Fibroblast of skin of right biceps (primary cell): Measurements from ENCODE around the gene ZFHX3.
"Not testable (repeated sequence)": the region's sequence is repeated elsewhere in the genome, so short reads cannot be mapped to it uniquely, and the experiment has no call there.

Experiments used
- DNase-seq: peaks from one replicate; pipeline ENCODE4 v3.0.0-alpha.2; 2013

Gene ZFHX3

DNA sequence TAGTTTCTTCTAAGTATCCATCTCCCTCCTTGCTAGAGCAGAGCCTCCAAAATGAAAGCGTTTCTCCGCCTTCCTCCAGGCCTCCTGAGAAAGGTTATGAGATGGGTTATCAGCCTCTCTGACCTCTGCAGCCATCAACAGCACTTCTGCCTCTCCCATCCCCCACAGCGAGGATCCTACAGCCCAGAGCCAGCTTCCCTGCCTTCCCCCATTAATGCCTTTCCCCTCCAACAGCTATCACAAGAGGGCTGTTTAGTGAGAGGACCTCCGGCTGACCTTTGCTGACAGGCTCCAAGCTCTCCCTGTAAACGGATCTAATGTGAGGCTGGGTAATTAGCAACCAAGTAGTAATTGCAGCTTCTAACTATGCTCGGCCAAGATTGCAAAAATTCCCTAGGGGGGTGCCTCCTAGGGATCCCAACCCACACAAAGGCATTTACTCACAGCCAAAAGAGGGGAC lies 55.8 kb downstream of the ZFHX3 start:
- DNase-seq: no peak

DNA sequence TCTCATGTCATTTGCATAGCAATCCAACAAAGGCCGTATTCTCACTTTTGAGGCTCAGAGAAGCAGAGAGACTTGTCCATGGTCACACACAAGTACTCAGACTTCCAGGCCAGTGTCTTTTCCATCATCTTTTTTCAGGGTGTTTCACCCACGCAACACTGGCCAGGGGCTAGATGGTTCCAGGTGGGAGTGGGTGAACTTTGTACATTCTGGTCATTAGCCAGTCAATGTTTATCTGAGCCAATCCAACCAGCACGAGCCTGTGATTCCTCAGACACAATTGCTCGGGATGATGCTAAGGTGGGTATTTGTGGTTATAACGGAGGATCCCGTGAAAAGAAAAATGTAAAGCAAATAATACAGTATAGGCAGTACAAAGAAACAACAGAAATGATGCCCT lies 56.3 kb downstream of the ZFHX3 start:
- DNase-seq: no peak

DNA sequence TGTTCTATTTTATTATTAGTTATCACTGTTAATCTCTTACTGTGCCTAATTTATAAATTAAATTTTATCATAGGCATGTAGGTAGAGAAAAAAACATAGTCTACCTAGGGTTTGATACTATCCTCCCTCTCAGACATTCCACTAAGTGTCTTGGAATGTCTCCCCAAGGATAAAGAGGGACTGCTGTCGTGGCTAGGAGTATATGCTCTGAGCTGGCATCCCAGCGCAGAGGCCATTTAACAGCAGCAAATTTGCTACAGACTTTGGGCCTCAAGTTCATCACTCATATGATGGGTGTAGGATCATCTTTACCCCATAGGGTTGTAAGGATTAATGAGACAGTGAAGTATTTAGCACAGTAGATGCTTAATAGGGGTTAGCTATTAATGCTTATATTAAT lies 56.7 kb downstream of the ZFHX3 start:
- peak; percentile 66 for DNase-seq

DNA sequence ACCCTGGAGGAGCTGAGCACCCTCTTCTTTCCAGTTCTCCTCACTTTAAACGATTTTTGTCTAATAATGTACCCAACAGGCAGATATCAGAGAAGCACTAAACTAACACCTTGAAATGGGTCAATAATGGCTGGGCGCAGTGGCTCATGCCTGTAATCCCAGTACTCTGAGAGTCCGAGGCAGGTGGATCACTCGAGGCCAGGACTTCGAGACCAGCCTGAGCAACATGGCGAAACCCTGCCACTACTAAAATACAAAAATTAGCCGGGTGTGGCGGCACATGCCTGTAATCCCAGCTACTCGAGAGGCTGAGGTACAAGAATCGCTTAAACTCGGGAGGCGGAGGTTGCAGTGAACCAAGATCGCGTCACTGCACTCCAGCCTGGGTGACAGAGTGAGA lies 57.4 kb downstream of the ZFHX3 start:
- no peak for DNase-seq

DNA sequence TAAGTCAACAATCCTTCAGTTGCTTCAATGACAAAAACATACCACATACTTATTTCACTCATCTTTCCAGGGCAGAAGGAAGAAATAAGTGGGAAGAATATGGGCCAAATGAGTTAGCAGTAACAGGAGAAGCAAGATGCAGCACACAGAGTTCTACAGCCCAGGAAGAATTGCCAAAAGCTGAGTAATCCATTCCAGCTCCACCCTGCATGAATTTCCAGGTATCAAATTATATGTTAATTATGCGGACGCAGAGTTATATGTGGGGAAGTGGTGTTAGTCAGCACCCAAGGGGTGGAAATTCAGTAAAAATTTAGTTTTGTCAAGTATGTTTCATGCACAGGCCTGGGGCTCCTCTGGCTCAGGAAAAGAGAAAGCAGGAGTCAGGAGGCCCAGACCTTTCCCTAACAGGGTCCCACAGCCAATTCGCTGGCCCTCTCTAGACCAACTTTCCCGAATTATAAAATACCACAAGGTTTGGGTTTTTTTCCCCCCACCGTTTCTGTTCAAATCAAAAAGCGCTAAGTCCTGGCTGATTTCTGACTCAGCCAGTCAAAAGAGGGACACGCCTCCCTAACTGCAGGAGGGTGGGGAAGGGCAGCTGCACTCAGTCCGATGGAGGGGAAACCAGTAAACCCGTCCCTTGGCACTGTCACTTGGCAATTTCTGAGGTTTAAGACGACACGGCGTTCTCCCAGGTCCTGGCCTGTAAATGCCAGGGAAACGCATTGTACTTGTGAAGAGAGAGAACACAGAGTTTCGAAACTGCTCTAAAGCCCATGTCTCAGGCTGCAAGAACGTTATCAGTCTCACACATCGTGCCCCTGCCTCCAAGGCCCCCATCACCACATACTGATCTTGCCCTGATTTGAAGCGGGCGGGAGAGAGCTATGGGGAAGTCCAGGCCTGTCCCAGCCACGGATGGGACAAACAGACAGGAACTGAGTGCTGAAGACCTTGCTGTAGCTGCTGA lies 58.1 kb downstream of the ZFHX3 start:
- peak; percentile 96 for DNase-seq

DNA sequence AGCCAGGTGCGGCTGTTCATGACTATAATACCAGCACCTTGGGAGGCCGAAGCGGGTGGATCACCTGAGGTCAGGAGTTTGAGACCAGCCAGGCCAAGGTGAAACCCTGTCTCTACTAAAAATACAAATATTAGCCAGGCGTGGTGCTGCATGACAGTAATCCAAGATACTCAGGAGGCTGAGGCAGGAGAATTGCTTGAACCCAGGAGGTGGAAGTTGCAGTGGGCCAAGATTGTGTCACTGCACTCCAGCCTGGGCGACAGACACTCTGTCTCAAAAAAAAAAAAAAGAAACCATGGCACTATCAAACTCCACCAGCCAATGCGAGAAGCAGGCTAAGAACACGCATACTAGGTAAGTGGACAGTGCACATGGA lies 58.7 kb downstream of the ZFHX3 start:
- DNase-seq: not testable (repeated sequence)

DNA sequence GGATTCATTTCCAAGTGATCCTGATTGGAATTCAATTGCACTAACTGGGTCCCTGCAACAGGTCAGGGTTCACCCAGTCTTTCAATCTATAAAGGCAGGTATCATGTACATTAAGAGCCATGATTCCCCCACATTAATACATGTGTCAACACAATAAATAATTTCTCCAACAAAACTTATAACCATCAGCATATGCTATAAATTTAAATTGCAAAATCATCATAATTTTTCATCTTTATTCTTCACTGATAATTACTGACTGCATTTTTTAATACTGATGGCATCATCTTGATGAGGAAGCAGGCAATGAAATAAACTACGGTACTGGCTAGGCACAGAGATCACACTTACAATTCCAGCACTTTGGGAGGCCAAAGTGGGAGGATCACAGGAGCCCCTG lies 59.4 kb downstream of the ZFHX3 start:
- no peak for DNase-seq

DNA sequence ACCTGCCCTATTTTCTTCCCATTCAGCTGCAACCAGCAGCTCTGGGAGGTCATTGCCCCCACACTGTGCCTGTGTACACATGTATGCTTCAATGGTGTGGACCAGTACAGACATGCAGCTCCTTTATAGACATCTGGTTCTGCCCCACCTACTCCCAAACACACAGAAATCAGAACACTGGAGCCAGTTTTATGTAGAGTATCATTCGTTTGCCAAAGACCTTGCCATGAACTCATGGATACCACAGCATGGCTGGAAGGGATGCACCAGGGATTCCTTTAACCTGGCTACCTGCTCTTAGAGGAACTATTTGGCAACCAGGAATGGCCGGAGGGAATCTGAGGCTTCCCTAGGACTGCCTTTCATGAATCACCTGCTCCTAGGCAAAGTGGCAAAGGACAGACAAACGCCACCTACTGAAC lies 60.4 kb downstream of the ZFHX3 start:
- no peak for DNase-seq

DNA sequence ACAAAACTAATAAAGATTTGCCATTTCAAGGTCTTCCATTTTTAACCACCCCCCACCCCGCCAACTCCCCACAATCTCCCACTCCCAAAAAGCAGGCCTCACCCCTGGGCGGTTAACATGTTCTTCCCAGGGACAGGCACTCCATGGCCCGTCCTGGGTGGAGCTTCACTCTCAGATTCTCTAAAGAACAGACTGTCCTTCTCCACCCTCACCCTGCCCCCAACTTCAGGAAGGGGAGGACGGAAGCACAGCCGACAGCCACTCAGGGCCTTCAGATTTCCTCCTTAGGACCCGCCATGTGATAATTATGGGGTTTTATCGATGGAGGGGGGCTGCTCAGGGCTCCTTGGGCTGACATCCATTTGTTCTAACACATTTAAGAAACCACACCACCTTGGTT lies 61.9 kb downstream of the ZFHX3 start:
- DNase-seq: no peak

DNA sequence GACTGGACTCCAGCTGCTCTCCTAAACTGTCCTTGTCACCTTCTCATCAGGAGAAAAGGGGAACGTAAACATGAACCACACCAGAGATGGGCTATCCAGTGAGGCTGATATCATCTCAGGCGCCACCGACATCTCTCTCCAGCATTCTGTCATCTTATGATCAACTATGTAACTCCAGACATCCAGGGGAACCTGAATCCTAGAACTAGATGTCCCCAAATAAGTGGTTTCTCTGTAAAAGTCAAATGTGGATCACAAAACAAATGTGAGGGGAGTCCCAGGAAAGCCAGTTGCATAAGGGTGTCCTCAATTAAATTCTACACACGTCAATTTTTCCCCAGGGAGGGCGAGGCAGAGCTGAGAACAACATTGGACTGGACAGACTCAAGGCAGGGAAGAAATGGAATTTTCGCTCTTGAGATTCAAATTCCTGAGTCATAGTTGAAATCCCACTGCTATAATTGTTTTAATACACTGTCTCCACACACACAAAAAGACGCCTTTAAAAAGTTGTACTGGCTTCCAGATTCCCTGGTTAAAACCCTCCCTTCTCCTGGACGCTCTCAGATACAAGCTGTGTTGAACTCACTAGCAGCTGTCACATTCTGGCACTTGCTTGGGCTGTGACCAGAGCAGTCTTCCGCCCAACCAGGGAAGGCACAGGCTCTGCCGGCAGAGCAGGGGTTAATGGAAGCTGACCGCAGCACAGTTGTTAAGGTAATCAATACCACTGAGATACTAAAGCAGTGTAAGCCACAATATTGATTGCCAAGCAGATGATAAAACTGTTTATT lies 62.6 kb downstream of the ZFHX3 start:
- DNase-seq: peak; percentile 88

DNA sequence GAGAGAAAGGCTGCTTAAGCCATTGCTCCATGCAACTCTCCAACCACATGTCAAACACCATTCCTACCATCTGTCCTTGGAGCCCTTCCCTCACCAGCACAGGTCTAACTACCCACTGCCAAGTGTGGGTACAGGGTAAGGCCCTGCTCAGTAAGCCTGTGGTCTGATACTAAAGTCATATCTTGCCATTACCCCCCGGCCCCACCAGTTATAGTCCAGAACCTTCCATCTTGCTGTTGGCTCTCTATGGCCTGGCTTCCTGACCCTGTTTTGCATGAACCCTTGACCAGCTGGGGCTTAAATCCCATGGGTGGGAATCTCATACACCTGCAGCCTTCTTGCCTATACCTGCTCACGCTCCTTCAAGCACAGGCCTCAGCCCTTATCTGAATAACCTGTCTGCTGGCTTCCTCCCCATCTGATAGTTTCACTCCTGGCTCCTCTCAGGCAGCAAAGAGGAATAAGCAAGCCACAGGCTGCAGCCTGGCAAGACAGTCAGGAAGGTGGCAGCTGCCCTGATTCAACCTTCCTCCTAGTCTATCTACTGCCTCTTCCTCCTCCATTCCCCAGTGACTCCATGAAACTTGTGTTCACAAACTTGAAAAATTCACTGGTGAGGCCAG lies 64.1 kb downstream of the ZFHX3 start:
- DNase-seq: no peak

DNA sequence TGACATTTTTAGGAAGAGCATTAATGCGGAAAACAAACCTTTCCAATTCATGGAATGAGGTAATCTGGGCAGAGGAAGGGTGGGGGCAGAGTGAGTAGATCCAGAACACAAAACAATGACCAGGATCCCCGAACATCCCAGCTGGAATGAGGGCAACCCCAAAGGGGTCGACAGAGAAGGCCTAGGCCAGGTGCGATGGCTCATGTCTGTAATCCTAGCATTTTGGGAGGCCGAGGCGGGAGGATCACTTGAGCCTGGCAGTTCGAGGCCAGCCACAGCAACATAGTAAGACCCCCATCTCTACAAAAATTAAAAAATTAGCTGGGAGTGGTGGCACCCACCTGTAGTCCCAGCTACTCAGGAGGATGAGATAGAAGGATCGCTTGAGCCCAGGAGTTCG lies 64.7 kb downstream of the ZFHX3 start:
- no peak for DNase-seq

DNA sequence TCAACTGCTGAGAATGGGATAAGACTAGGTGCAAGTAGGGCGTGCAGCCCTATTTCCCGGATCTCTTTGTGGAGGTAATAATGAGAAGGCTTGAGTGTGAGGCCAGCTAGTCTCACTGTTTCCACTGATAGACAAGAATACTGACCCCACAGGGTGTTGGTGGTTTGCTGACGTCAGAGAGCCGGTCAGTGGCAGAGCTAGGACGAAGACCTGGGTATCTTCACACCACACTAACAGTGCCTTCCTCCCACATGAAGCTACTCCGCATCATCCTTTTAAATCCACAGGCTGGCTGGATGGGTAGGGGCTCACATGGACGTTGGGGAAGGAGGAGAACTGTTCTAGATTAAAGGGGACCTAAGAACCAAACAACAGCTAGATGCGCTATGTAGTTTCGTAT lies 68.0 kb downstream of the ZFHX3 start:
- no peak for DNase-seq

DNA sequence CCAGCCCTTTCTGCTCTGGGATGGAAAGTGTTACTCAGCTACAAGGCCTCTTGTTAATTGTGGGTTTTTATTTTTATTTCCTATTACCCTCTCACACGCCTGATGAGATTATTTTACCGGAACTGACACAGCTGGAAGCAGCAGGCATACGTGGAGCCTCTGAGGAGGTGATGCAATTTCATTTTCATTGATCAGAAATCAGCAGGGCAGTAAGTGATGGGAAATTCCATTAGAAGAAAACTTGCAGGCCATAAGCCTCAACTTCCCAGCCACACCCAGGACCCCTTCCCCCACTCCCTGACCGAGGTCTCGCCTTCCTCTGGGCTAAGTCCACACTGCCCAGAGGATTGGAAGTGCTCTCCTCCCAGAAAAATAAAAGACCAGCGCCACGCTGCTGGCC lies 69.7 kb downstream of the ZFHX3 start:
- DNase-seq: peak; percentile 49

DNA sequence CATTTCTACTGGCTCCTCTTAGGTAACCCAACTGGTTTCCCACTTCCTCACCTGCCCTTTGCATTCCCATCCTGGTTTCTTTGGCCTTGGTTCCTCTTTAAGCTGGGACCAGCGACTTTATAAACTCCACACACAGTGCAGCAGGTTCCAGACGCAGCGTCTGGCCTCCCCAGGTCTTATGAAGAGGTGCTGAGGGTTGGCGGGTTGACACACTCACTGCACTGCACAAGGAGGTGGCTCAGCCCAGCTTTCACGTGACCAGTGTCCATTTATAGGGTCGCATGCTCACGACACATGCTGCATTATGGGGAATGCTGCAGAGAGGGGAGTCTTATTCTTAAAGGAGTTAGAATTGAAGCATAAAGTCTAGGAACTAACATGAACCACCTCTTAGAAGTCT lies 70.8 kb downstream of the ZFHX3 start:
- DNase-seq: no peak

DNA sequence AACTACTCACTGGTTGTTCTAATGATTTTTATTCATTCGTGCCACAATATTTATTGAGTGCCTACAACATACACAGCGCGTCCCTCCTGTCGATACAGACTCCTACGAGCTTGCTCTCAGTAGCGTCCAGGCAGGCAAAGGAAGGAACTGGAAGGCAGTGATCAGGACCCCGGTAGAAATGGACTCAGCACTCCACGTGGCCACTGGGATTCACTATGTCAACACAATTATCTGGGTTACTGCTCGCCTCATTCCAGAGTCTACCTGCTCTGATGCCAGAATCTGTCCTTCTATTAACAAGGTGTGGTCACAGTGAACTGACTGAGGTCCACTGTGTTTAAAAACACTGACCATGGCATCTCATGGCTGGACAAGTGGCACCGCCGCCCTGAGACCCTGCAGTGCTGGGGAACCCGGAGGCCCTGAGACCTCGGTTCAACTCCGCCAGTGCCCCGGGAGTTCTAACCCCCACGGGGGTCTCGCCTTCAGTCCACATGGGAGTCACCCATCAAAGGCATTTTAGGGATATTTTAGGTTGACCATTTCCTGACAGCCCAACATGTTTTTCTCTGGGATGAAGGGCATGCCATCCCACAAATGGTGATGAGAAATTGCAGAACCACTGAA lies 71.4 kb downstream of the ZFHX3 start:
- no peak for DNase-seq

DNA sequence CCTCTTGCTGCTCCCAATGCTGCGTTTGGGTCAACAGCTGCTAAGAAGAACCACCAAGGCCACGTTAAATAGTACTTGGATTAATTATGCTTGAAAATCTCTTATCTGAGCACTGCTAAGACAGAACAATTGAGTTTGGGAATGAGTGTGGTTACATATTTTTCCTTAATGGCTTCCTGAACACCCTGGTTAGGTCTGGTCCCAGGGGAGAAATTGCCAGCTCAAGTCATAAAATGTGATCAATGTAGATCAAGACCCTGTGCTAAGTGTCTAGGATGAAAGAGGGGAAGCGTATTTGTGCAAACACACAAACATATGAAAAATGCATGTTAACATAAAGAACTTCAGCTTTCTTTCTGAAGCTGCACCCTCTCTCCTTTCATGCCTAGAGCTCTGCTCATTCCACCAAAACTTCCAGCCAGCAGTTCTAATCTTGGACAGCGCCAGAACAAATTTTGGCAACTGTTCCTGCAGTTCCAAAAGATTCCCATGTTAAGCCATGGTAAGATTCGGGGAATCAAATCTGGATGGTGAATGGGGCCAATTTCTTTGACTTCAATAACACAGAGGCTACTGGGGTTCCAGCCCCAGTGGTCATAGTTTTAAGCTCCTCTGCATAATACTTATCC lies 72.0 kb downstream of the ZFHX3 start:
- no peak for DNase-seq

DNA sequence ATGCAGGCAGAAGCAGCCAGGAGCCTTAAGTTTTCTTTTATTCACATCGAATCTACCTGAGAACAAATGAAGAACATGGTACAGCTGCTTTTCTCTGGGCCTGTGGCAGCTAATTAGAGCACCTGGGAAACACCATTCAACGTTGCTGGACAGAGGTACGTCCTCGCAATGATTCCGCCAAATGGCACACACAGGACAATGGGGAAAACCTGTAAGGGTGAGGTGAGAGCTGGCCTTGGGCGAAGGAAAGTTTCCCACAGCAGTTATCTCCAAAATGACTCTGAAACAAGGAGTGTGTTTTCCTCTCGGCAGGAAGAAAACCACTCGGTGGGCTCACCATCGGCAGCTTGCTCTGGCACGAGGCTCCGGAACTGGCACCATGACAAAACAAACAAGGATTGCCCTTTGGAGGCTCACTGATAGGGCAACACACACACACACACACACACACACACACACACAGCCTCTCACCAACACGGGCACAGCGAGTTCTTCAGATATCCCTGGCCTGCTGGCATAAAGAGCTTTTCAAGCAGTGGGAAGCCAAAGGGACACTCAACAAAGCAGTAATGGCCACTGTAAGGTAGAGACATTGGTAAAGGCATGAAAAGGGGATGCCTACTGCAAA lies 73.7 kb downstream of the ZFHX3 start:
- no peak for DNase-seq

DNA sequence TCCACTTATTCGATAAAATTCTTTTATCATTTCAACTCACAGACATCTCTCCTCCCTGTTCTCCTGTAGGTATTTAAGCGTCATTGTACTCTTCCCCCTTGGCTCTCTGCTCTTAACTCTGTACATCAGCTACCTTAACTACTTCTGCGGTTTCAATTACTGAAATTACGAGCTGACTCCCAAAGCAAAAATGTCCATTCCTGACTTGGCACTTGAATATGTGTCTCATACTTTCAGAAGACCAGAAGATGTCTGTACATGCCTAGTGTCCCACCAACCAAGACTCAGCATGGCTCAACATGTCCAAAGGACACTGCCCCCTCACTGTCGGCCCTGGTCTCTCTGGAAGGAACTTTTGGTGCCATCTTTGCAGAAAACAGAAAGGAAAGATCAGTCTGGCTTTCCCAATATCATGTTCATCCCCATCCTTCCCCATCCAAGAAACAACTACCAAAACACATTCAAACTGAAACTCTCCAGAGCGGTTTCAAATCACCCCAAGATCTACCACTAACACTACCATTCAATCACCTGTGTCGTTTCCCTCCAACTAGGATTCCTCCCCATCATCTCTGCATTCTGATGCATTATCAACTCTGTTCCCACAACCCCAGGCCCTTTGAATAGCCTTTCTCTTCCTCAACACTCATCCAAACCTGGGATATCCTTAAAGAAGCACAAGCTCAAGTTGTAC lies 74.9 kb downstream of the ZFHX3 start:
- DNase-seq: no peak

DNA sequence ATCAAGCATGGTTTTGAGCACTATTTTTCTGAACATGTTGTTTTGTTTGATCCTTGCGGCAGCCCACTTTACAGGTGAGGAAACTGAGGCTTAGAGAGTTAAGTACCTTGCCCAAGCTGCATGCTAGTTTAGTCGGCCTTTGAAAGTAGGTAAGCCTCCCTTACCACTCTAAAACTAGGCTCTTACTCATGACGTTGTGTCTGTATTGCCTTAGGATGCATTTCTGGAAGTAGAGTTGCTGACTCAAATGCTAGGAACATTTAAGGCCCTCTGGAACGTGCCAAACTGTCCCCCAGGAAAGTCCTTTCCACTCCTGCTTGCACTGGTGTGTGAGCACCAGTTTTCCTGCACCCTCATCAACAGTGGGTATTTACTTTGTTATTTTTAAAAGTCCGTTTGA lies 76.6 kb downstream of the ZFHX3 start:
- no peak for DNase-seq

DNA sequence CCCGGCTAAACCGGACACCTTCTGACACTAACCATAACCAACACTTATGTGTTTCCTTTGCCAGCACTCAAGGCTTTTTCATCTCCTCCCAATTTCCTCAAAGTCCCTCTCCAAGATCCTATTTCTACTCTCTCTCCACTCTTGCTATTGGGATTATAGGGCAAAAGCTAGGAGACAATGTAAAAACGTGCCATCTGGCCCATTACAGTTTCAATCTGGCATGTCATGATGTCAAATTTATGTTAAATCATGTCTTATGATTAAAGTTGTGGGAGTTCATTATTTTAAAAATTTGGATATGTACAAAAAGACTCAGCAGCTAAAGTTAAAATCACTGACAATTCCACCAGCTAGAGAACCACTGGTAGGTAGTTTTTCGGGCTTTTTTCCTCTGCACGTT lies 77.3 kb downstream of the ZFHX3 start:
- DNase-seq: no peak
